ENCODE data around the gene RCOR1. TPM values are rescaled to one million over a fixed set of nuclear protein-coding genes. Genes with fewer than 3 reads are reported as not detected.

Gene RCOR1
- polyA plus RNA-seq, 2 of the 4 experiments (the other 2 are of a cell fraction): 17.7 to 24.7 TPM

DNA sequence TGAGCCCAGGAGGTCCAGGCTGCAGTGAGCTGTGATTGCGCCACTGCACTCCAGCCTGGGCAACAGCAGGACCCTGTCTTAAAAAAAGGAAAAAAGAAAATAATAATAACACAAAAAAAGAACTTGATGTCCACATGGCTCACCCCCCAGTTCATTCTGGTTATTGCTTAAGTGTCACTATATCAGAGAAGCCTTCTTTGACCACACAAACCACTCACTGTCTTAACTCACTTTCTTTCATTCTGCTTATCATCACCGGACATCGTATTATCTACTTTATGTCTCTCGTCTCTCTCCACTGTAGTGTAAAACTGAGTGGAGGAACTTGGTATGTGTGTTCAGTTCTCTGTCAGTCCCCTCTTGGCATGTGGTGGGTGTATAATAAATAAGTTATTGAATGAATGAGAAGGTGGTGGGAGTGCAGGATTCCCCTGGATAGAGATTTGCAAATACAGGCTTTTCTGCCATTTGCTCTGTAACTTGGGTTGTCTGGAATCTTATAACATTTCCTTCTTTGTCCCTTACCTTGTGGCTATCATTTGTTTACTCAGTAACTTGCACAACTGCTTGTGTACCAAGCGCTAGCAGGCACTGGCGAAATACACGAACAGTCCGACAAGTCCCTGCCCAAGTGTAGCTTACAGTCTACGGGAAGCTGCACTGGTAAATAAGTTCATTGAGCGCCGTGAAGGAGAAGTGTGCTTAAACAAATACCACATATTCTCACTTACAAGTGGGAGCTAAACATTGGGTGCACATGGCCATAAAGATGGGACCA, 98.2 kb downstream of the RCOR1 start:
- WGBS (ENCODE audit: missing lambda C conversion rate): 64% methylated on average over 11 of the region's 11 CpGs
- peak in 1 of 2 experiments; percentile 46 for DNase-seq (ENCODE audit: low read depth in 1 of 2, low spot score in 1 of 2)

DNA sequence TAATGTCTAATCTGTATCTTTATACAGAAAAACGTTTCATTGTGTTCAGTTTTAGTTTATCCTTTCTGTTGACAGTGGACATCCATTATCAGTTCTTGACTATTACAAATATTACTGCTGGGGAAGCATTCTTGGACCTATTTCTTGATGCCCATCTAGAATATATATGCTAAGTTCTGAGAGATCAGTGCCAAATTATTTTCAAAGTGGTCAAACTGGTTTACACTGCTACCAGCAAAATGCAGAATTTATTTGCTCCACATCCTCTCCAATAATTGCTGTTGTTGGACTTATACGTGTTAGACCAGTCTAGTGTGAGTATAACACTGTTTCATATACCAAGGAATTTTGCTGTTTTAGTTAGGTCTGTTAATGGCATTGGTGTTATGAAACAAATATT, 99.3 kb downstream of the RCOR1 start:
- FAIRE-seq (no peak), ATAC-seq (no peak), DNase-seq (ENCODE audit: low read depth in 1 of 2, low spot score in 1 of 2) (no peak)
- TF ChIP-seq RCOR1 (IDR thresholded peaks at IDR 0.05; ENCODE audit: low read depth, low read length) (no peak), MAZ (IDR thresholded peaks at IDR 0.05; ENCODE audit: borderline replicate concordance, low read depth, low read length) (no peak), SREBF2 (IDR thresholded peaks at IDR 0.05) (no peak), PHF8 (IDR thresholded peaks at IDR 0.05; ENCODE audit: borderline replicate concordance, low read depth) (no peak), EHMT2 (IDR thresholded peaks at IDR 0.05; ENCODE audit: low read depth) (no peak), ZFP36 (IDR thresholded peaks at IDR 0.05; ENCODE audit: borderline replicate concordance, partially characterized antibody) (no peak), MAFK (IDR thresholded peaks at IDR 0.05; ENCODE audit: partially characterized antibody) (no peak), RFX5 (IDR thresholded peaks at IDR 0.05) (no peak), POLR2A (IDR thresholded peaks at IDR 0.05; ENCODE audit: low read length) (no peak), SMC3 (IDR thresholded peaks at IDR 0.05) (no peak), JUN (IDR thresholded peaks at IDR 0.05) (no peak), CHD2 (IDR thresholded peaks at IDR 0.05; ENCODE audit: low read length, partially characterized antibody) (no peak)
- TF ChIP-seq, protein P1, sequence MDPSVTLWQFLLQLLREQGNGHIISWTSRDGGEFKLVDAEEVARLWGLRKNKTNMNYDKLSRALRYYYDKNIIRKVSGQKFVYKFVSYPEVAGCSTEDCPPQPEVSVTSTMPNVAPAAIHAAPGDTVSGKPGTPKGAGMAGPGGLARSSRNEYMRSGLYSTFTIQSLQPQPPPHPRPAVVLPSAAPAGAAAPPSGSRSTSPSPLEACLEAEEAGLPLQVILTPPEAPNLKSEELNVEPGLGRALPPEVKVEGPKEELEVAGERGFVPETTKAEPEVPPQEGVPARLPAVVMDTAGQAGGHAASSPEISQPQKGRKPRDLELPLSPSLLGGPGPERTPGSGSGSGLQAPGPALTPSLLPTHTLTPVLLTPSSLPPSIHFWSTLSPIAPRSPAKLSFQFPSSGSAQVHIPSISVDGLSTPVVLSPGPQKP (IDR thresholded peaks at IDR 0.05; ENCODE audit: low read depth, low read length): no peak
- TF ChIP-seq, protein P2, sequence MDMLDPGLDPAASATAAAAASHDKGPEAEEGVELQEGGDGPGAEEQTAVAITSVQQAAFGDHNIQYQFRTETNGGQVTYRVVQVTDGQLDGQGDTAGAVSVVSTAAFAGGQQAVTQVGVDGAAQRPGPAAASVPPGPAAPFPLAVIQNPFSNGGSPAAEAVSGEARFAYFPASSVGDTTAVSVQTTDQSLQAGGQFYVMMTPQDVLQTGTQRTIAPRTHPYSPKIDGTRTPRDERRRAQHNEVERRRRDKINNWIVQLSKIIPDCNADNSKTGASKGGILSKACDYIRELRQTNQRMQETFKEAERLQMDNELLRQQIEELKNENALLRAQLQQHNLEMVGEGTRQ (IDR thresholded peaks at IDR 0.05): no peak
- Histone ChIP-seq H3K4me2 (no peak overlapping the region), H3K4me3 (no peak overlapping the region), H3K4me1 (peaks cover 38% of the 10 kb centered on the region), H3K27ac (no peak overlapping the region), H3K9me3 (no peaks in the 10 kb centered on the region)
- CTCF ChIA-PET: interaction anchor here (1.4 kb wide), 1 partner anchor 167 kb away, joined by 4 read pairs; no protein-coding TSS in a partner anchor
- POLR2A ChIA-PET: no interaction called here
- 40% methylated on average over 2 of the region's 2 CpGs for whole genome bisulfite sequencing (ENCODE audit: missing lambda C conversion rate)

More for the DNA sequence above, 98.2 kb downstream of the RCOR1 start:
- POLR2A ChIA-PET: interaction anchor here (0.7 kb wide), 2 partner anchors 22 to 156 kb away, joined by 3 to 4 read pairs; no protein-coding TSS in a partner anchor
- H3K4me3 ChIP-seq: no peak overlapping the region
- H3K4me1 ChIP-seq: peaks cover 28% of the 10 kb centered on the region
- no peak for FAIRE-seq
- no peaks in the 10 kb centered on the region for H3K9me3 ChIP-seq
- CTCF ChIA-PET: interaction anchor here (0.7 to 2.0 kb wide), 2 partner anchors 39 to 96 kb away, joined by 3 to 8 read pairs; no protein-coding TSS in a partner anchor
- ATAC-seq: peak in 1 of 2 experiments; percentile 39; a peak in 3 of 6 replicates
- no peak overlapping the region for H3K27ac ChIP-seq
- TF ChIP-seq HOXA7 (CRISPR knock-in tag; IDR thresholded peaks at IDR 0.05): no peak
- TF ChIP-seq SMC3 (IDR thresholded peaks at IDR 0.05): no peak
- TF ChIP-seq RAD21 (conservative IDR thresholded peaks at IDR 0.05 in 1 of 2, IDR thresholded peaks at IDR 0.05 in 1 of 2): no peak
- no peak for TF ChIP-seq HDAC2 (IDR thresholded peaks at IDR 0.05)
- no peak for TF ChIP-seq TFCP2L1 (CRISPR knock-in tag; IDR thresholded peaks at IDR 0.05)
- TF ChIP-seq PHF8 (IDR thresholded peaks at IDR 0.05; ENCODE audit: borderline replicate concordance, low read depth): no peak
- TF ChIP-seq CEBPB (IDR thresholded peaks at IDR 0.05): peak in 1 of 2 experiments; percentile 45; a peak in 2 of 4 replicates
- TF ChIP-seq KDM1A (IDR thresholded peaks at IDR 0.05; ENCODE audit: low read depth): no peak
- TF ChIP-seq, protein P3, sequence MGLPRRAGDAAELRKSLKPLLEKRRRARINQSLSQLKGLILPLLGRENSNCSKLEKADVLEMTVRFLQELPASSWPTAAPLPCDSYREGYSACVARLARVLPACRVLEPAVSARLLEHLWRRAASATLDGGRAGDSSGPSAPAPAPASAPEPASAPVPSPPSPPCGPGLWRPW (IDR thresholded peaks at IDR 0.05): 0 out of 2 replicates have a peak, but pooled peaks have one; percentile 28
- TF ChIP-seq KDM5A (IDR thresholded peaks at IDR 0.05): no peak
- no peak for TF ChIP-seq NR3C1 (IDR thresholded peaks at IDR 0.05)
- TF ChIP-seq JUNB (IDR thresholded peaks at IDR 0.05): no peak
- TF ChIP-seq CBX2 (IDR thresholded peaks at IDR 0.05; ENCODE audit: borderline replicate concordance, low read depth): no peak
- peak overlapping the region; percentile 44 for H3K4me2 ChIP-seq

All from A549 (cell line).